ENCODE results near the gene RNF20. TPM values are rescaled to one million over a fixed set of nuclear protein-coding genes. Genes with fewer than 3 reads are reported as not detected.

Gene RNF20, protein sequence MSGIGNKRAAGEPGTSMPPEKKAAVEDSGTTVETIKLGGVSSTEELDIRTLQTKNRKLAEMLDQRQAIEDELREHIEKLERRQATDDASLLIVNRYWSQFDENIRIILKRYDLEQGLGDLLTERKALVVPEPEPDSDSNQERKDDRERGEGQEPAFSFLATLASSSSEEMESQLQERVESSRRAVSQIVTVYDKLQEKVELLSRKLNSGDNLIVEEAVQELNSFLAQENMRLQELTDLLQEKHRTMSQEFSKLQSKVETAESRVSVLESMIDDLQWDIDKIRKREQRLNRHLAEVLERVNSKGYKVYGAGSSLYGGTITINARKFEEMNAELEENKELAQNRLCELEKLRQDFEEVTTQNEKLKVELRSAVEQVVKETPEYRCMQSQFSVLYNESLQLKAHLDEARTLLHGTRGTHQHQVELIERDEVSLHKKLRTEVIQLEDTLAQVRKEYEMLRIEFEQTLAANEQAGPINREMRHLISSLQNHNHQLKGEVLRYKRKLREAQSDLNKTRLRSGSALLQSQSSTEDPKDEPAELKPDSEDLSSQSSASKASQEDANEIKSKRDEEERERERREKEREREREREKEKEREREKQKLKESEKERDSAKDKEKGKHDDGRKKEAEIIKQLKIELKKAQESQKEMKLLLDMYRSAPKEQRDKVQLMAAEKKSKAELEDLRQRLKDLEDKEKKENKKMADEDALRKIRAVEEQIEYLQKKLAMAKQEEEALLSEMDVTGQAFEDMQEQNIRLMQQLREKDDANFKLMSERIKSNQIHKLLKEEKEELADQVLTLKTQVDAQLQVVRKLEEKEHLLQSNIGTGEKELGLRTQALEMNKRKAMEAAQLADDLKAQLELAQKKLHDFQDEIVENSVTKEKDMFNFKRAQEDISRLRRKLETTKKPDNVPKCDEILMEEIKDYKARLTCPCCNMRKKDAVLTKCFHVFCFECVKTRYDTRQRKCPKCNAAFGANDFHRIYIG
- polyA plus RNA-seq (2013, experiment 1 of 2), result 25.4 TPM
- polyA plus RNA-seq (2013, experiment 2 of 2), result 22.3 TPM

- peak within 1 kb of the TSS in 1 of 2 experiments; percentile 93 for H3K4ac ChIP-seq (ENCODE audit: low read depth in 1 of 2, low read length in 2 of 2)
- DNase-seq, result peak; percentile 100
- no peaks in the 10 kb centered on the region for H3K9me3 ChIP-seq (ENCODE audit: control insufficient read depth, low read length)
- no peaks in the 10 kb centered on the region for H3K27me3 ChIP-seq (ENCODE audit: control insufficient read depth in 1 of 2, insufficient read depth in 1 of 2, low read length in 2 of 2)
- H2BK5ac ChIP-seq (ENCODE audit: low read depth, low read length, poor library complexity, severe bottlenecking), result no peak within 1 kb of the TSS
- no peak within 1 kb of the TSS for H3K23ac ChIP-seq (ENCODE audit: low read length in 2 of 2)
- peak within 1 kb of the TSS; percentile 74 to 98 for H3K4me3 ChIP-seq (ENCODE audit: insufficient read depth in 1 of 2, low read depth in 1 of 2, low read length in 2 of 2)
- H2BK120ac ChIP-seq (ENCODE audit: low read depth, low read length), result peak within 1 kb of the TSS; percentile 71
- peak within 1 kb of the TSS; percentile 98 for H4K8ac ChIP-seq (ENCODE audit: low read length)
- no peak within 1 kb of the TSS for H2BK12ac ChIP-seq (ENCODE audit: low read length in 2 of 2)
- H2BK15ac ChIP-seq (ENCODE audit: low read depth, poor library complexity, severe bottlenecking), result peak within 1 kb of the TSS; percentile 63
- no peak within 1 kb of the TSS for H2AK5ac ChIP-seq (ENCODE audit: low read length, severe bottlenecking)
- H3K9ac ChIP-seq (ENCODE audit: low read length), result peak within 1 kb of the TSS; percentile 97
- peak within 1 kb of the TSS; percentile 95 to 96 for H3K18ac ChIP-seq (ENCODE audit: low read depth in 1 of 2, low read length in 2 of 2)
- peak within 1 kb of the TSS; percentile 79 for H3K4me2 ChIP-seq (ENCODE audit: low read length, poor library complexity, severe bottlenecking)
- H3K14ac ChIP-seq (ENCODE audit: low read length in 2 of 2), result peak within 1 kb of the TSS in 1 of 2 experiments; percentile 64
- WGBS, result under 1% methylated on average over 45 of the region's 45 CpGs
- H4K91ac ChIP-seq (ENCODE audit: low read length), result peak within 1 kb of the TSS; percentile 83
- peak within 1 kb of the TSS; percentile 90 for H3K27ac ChIP-seq (ENCODE audit: low read length, poor library complexity, severe bottlenecking)
- H3K79me1 ChIP-seq (replicated peaks; ENCODE audit: low read length, poor library complexity, severe bottlenecking), result peaks cover 17% of the 10 kb centered on the region
- H3K36me3 ChIP-seq (ENCODE audit: control insufficient read depth in 1 of 2, insufficient read depth in 2 of 2, low read depth in 1 of 2, low read length in 2 of 2), result peaks cover 0 to 33% of the 10 kb centered on the region in 2 experiments
- no peaks in the 10 kb centered on the region for H3K4me1 ChIP-seq (ENCODE audit: control insufficient read depth, insufficient read depth, low read depth, low read length)
- peak within 1 kb of the TSS; percentile 68 for H2AFZ ChIP-seq (ENCODE audit: low read depth, low read length)
Measured at GRCh38 chr9:101533334-101534204, at the start of gene RNF20. RNF20 (plus strand) TSS chr9:101533853; CDS start chr9:101535424, 1,571 bp downstream.

DNA sequence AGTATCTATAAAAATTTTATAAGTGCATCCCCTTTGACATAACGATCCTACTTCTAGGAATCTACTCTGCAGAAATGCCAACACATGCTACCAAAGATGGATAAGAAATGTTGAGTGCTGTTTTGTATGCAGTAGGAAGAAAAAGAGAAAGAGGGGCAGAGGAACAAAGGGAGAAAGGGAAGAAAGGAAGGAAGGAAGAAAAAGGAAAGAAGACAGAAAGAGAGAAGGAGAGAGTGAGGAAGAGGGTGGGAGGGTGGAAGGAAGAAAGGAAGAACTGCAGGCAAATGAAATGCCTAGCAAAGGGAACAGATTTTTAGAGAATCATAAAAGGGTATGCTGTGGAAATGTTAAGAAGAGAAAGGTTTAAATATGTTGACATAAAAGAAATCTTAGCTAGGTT lies 49.6 kb upstream of the RNF20 start:
- Histone ChIP-seq H3K79me1 (replicated peaks; ENCODE audit: low read length, poor library complexity, severe bottlenecking) (peaks cover 23% of the 10 kb centered on the region), H3K27me3 (ENCODE audit: control insufficient read depth in 1 of 2, insufficient read depth in 1 of 2, low read length in 2 of 2) (peaks cover 0 to 44% of the 10 kb centered on the region in 2 experiments), H3K4me1 (ENCODE audit: control insufficient read depth, insufficient read depth, low read depth, low read length) (peaks cover 14% of the 10 kb centered on the region), H4K91ac (ENCODE audit: low read length) (no peak overlapping the region), H3K4ac (ENCODE audit: low read depth in 1 of 2, low read length in 2 of 2) (no peak overlapping the region), H3K14ac (ENCODE audit: low read length in 2 of 2) (no peak overlapping the region), H2AFZ (ENCODE audit: low read depth, low read length) (no peak overlapping the region), H3K9ac (ENCODE audit: low read length) (no peak overlapping the region), H2AK5ac (ENCODE audit: low read length, severe bottlenecking) (no peak overlapping the region), H2BK5ac (ENCODE audit: low read depth, low read length, poor library complexity, severe bottlenecking) (no peak overlapping the region), H3K4me3 (ENCODE audit: insufficient read depth in 1 of 2, low read depth in 1 of 2, low read length in 2 of 2) (no peak overlapping the region), H3K36me3 (ENCODE audit: control insufficient read depth in 1 of 2, insufficient read depth in 2 of 2, low read depth in 1 of 2, low read length in 2 of 2) (no peaks in the 10 kb centered on the region), H3K4me2 (ENCODE audit: low read length, poor library complexity, severe bottlenecking) (no peak overlapping the region), H3K23ac (ENCODE audit: low read length in 2 of 2) (no peak overlapping the region), H4K8ac (ENCODE audit: low read length) (no peak overlapping the region), H2BK15ac (ENCODE audit: low read depth, poor library complexity, severe bottlenecking) (no peak overlapping the region), H3K27ac (ENCODE audit: low read length, poor library complexity, severe bottlenecking) (no peak overlapping the region), H3K9me3 (ENCODE audit: control insufficient read depth, low read length) (no peaks in the 10 kb centered on the region), H2BK120ac (ENCODE audit: low read depth, low read length) (no peak overlapping the region), H3K18ac (ENCODE audit: low read depth in 1 of 2, low read length in 2 of 2) (no peak overlapping the region), H2BK12ac (ENCODE audit: low read length in 2 of 2) (no peak overlapping the region)
- no CpG with 5 or more reads among the region's 1 CpG for WGBS
- DNase-seq, result no peak

DNA sequence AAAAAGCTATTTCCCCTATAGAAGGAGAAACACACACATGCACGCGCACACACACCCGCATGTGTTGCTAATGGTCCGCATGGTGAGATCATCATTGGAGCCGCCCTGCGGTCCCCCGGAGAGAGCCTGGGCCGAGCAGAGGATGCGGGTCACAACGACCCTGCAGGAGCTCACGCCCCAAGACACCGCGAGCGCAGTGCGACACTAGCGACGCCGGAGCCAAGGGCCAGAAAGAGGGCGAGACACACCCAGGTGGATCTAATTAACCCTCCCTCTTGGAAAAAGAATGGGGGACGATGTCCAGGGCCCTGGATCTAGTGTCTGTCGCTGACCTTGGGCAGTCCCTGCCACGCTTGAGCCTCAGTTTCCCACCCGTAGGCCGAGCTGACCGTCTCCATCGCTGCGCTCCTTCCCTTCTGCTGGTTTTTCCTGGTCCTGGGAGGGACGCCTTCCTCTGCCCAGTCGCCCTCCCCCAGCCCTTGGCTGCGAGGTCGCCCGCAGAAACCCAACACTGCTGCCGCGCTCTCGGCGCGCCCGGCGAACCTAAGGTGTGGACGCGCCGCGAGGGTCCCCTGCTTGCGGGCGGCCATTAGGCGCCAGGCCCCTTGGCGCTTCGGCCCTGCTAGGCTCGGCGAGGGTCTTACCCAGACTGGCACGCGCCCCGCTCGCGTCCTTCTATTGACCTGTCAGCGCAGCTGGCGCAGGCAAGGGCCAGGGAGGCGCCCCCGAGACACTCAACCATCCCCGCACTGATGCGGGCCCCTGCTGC lies 47.5 kb upstream of the RNF20 start:
- Histone ChIP-seq H2BK15ac (ENCODE audit: low read depth, poor library complexity, severe bottlenecking) (peak overlapping the region; percentile 76), H3K27me3 (ENCODE audit: control insufficient read depth in 1 of 2, insufficient read depth in 1 of 2, low read length in 2 of 2) (peaks cover 0 to 45% of the 10 kb centered on the region in 2 experiments), H3K14ac (ENCODE audit: low read length in 2 of 2) (peak overlapping the region; percentile 59 to 95), H2BK12ac (ENCODE audit: low read length in 2 of 2) (peak overlapping the region in 1 of 2 experiments; percentile 76), H3K4me3 (ENCODE audit: insufficient read depth in 1 of 2, low read depth in 1 of 2, low read length in 2 of 2) (peak overlapping the region; percentile 70 to 86), H3K36me3 (ENCODE audit: control insufficient read depth in 1 of 2, insufficient read depth in 2 of 2, low read depth in 1 of 2, low read length in 2 of 2) (no peaks in the 10 kb centered on the region), H3K4me1 (ENCODE audit: control insufficient read depth, insufficient read depth, low read depth, low read length) (peaks cover 7% of the 10 kb centered on the region), H2AK5ac (ENCODE audit: low read length, severe bottlenecking) (peak overlapping the region; percentile 62), H3K4me2 (ENCODE audit: low read length, poor library complexity, severe bottlenecking) (peak overlapping the region; percentile 98), H3K4ac (ENCODE audit: low read depth in 1 of 2, low read length in 2 of 2) (peak overlapping the region; percentile 77 to 91), H4K8ac (ENCODE audit: low read length) (peak overlapping the region; percentile 98), H4K91ac (ENCODE audit: low read length) (peak overlapping the region; percentile 96), H2BK120ac (ENCODE audit: low read depth, low read length) (peak overlapping the region; percentile 15), H3K18ac (ENCODE audit: low read depth in 1 of 2, low read length in 2 of 2) (peak overlapping the region; percentile 89 to 91), H3K9me3 (ENCODE audit: control insufficient read depth, low read length) (no peaks in the 10 kb centered on the region), H3K79me1 (replicated peaks; ENCODE audit: low read length, poor library complexity, severe bottlenecking) (peaks cover 14% of the 10 kb centered on the region), H2AFZ (ENCODE audit: low read depth, low read length) (peak overlapping the region; percentile 96), H3K23ac (ENCODE audit: low read length in 2 of 2) (peak overlapping the region; percentile 88 to 94), H2BK5ac (ENCODE audit: low read depth, low read length, poor library complexity, severe bottlenecking) (no peak overlapping the region), H3K27ac (ENCODE audit: low read length, poor library complexity, severe bottlenecking) (peak overlapping the region; percentile 33), H3K9ac (ENCODE audit: low read length) (peak overlapping the region; percentile 55)
- 2% methylated on average over 60 of the region's 61 CpGs for WGBS
- DNase-seq, result peak; percentile 52

All from mesenchymal stem cell (in vitro differentiated cells and primary cell).